ENCODE measurements around the gene SLC25A48. TPM values are rescaled to one million over a fixed set of nuclear protein-coding genes. Genes with fewer than 3 reads are reported as not detected.

Gene SLC25A48
- total and polyA plus RNA-seq, 7 experiments from 2014 or later: not detected

DNA sequence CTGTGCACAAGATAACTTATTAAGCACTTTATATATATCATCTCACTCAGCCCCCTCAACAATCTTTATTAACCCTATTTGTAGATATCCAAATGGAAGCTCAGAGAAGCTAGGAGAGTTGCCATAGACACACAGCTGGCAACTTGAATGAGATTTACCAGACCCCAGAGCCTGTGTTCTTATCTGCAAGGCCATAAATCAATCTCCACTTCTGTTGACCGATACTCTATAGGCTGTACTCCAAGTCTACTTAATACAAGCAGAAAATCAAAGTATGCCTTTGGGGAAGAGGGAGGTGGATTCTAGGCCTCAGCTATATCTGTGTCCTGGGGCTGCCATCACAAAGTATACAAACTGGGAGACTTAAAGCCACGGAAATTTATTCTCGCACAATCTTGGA lies 67.2 kb downstream of the SLC25A48 start:
- H3K4me1 ChIP-seq (ENCODE audit: control insufficient read depth in 2 of 2, insufficient read depth in 2 of 2, low read length in 2 of 2): no peaks in the 10 kb centered on the region
- no peak overlapping the region for H3K4me3 ChIP-seq (ENCODE audit: low read length)
- DNase-seq (no peak), ATAC-seq (no peak)
- peaks cover 0 to 2% (median 0%) of the 10 kb centered on the region in 11 donors for H3K9me3 Mint-ChIP-seq
- no peak overlapping the region for H3K27ac ChIP-seq (ENCODE audit: low read depth, low read length)
- H3K9me3 ChIP-seq (ENCODE audit: control insufficient read depth in 2 of 3, low read length in 3 of 3): no peaks in the 10 kb centered on the region
- POLR2A ChIA-PET: no interaction called here
- H3K4me3 Mint-ChIP-seq: no peak overlapping the region
- H3K36me3 ChIP-seq (ENCODE audit: control insufficient read depth in 2 of 3, insufficient read depth in 3 of 3, low read length in 3 of 3): no peaks in the 10 kb centered on the region
- no peaks in the 10 kb centered on the region for H3K36me3 Mint-ChIP-seq
- no peaks in the 10 kb centered on the region for H3K4me1 Mint-ChIP-seq
- intact Hi-C loops (cut with micrococcal nuclease): no loop called here
- no peak overlapping the region for H3K27ac Mint-ChIP-seq
- H3K27me3 ChIP-seq (ENCODE audit: control insufficient read depth in 2 of 2, insufficient read depth in 2 of 2, low read length in 2 of 2): no peaks in the 10 kb centered on the region
- CTCF ChIA-PET: no interaction called here
- H3K27me3 Mint-ChIP-seq: peaks cover 19 to 46% (median 38%) of the 10 kb centered on the region in 5 donors

DNA sequence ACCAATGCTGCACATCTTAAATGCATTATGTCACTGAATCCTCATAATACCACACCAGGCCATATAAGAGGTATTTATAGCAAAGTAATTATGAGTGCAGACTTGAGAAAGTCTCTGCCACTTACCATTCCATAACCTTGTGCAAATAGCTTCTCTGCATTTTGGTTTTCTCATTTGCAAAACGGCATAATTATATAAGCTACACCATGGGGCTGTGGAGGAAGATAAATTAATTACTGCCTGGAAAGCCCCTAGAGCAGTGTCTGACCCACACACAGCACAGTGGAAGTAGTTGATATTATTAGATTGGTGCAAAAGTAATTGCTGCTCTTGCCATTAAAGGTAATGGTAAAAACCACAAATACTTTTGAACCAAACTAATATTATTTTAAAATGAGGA lies 70.7 kb downstream of the SLC25A48 start:
- ChIA-PET CTCF (no interaction called here), POLR2A (no interaction called here)
- Histone ChIP-seq H3K27me3 (ENCODE audit: control insufficient read depth in 2 of 2, insufficient read depth in 2 of 2, low read length in 2 of 2) (no peaks in the 10 kb centered on the region), H3K9me3 (ENCODE audit: control insufficient read depth in 2 of 3, low read length in 3 of 3) (no peaks in the 10 kb centered on the region), H3K4me1 (ENCODE audit: control insufficient read depth in 2 of 2, insufficient read depth in 2 of 2, low read length in 2 of 2) (no peaks in the 10 kb centered on the region), H3K4me3 (ENCODE audit: low read length) (no peak overlapping the region), H3K36me3 (ENCODE audit: control insufficient read depth in 2 of 3, insufficient read depth in 3 of 3, low read length in 3 of 3) (no peaks in the 10 kb centered on the region), H3K27ac (ENCODE audit: low read depth, low read length) (no peak overlapping the region)
- no peak overlapping the region for H3K27ac Mint-ChIP-seq
- H3K4me1 Mint-ChIP-seq: no peaks in the 10 kb centered on the region
- ATAC-seq: no peak
- DNase-seq: no peak
- intact Hi-C loops (cut with micrococcal nuclease): no loop called here
- peaks cover 0 to 2% (median 0%) of the 10 kb centered on the region in 11 donors for H3K9me3 Mint-ChIP-seq
- peaks cover 14 to 47% (median 43%) of the 10 kb centered on the region in 5 donors for H3K27me3 Mint-ChIP-seq
- no peak overlapping the region for H3K4me3 Mint-ChIP-seq
- H3K36me3 Mint-ChIP-seq: no peaks in the 10 kb centered on the region

DNA sequence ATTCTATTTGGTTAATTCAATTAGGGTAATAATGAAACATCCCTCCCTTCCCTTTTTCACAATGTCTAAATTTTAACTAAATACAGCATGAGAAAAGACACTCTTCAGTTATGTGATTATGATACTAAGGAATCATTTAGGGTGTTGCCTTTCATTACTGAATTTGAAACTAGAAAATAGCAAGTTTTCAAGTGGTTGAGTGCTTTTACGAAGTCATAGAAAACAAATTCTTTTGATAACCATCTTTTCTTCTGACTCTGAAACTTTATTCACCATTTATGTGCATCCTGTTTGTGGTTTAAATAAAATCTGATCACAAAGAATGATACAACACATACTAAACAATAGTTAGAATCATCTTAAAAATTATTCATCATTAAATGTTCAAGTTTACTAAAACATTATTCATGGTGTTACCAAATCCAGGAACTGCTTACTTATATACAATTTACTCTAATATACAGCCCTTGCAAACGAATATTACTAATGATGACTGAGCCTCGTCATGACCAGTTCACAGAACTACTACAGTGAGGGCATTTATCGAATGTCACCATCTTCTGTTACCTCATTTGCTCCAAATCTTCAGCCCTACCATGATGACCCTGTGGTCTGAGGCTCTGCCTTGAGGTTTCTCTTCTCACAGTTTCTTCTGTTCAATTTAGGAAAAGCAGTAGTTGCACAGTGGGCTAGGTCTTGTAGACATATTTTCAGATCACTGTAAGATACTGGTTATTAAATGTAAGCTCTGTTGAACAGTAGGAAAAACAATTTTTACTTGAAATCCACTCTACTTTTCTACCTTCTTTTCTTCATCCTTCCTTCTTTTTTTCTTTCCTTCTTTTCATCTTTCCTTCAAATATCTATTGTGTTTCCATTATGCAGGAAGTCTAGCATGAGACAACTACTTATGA lies 79.5 kb downstream of the SLC25A48 start:
- peaks cover 0 to 10% of the 10 kb centered on the region in 2 donors for H3K4me1 ChIP-seq (ENCODE audit: control insufficient read depth in 2 of 2, insufficient read depth in 2 of 2, low read length in 2 of 2)
- ChIA-PET CTCF (no interaction called here), POLR2A (no interaction called here)
- no peak overlapping the region for H3K4me3 ChIP-seq (ENCODE audit: low read length)
- no peaks in the 10 kb centered on the region for H3K9me3 ChIP-seq (ENCODE audit: control insufficient read depth in 2 of 3, low read length in 3 of 3)
- intact Hi-C loops (cut with micrococcal nuclease): no loop called here
- Mint-ChIP-seq H3K27ac (no peak overlapping the region), H3K4me3 (no peak overlapping the region), H3K27me3 (peaks cover 38 to 55% (median 54%) of the 10 kb centered on the region in 5 donors), H3K36me3 (peaks cover 0 to 4% (median 0%) of the 10 kb centered on the region in 5 donors), H3K4me1 (peaks cover 0 to 3% (median 0%) of the 10 kb centered on the region in 7 donors), H3K9me3 (peaks cover 0 to 4% (median 0%) of the 10 kb centered on the region in 11 donors)
- H3K27ac ChIP-seq (ENCODE audit: low read depth, low read length): no peak overlapping the region
- ATAC-seq (peak; percentile 24), DNase-seq (no peak)
- H3K36me3 ChIP-seq (ENCODE audit: control insufficient read depth in 2 of 3, insufficient read depth in 3 of 3, low read length in 3 of 3): no peaks in the 10 kb centered on the region
- H3K27me3 ChIP-seq (ENCODE audit: control insufficient read depth in 2 of 2, insufficient read depth in 2 of 2, low read length in 2 of 2): no peaks in the 10 kb centered on the region

DNA sequence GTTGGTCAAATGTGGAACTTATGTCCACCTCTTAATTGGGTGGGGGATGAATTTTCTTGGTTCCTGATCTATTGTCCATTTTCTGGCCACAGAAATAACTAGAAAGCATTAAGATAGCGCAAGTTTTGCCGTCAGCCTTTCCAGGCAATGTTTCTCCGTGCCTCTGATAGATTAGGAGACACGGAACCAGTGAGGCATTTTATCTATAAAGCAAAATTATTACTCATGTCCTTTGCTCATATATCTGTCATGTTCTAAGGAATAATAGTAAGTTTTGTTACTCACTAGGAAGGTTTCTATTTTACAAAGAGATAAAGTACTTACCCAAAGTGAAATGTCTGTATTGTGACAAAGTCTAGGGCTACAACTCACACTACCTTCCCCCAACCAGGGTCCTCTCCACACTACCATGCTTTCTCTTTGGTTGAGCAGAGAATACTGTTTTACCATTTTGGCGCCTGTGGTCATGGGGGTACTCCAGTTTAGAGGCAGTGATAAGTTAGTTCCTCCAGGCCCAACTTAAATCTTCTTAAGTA lies 81.1 kb downstream of the SLC25A48 start:
- DNase-seq (no peak), ATAC-seq (no peak)
- Histone ChIP-seq H3K4me3 (ENCODE audit: low read length) (no peak overlapping the region), H3K27me3 (ENCODE audit: control insufficient read depth in 2 of 2, insufficient read depth in 2 of 2, low read length in 2 of 2) (no peaks in the 10 kb centered on the region), H3K4me1 (ENCODE audit: control insufficient read depth in 2 of 2, insufficient read depth in 2 of 2, low read length in 2 of 2) (peaks cover 0 to 10% of the 10 kb centered on the region in 2 donors), H3K9me3 (ENCODE audit: control insufficient read depth in 2 of 3, low read length in 3 of 3) (no peaks in the 10 kb centered on the region), H3K27ac (ENCODE audit: low read depth, low read length) (no peak overlapping the region), H3K36me3 (ENCODE audit: control insufficient read depth in 2 of 3, insufficient read depth in 3 of 3, low read length in 3 of 3) (no peaks in the 10 kb centered on the region)
- no peak overlapping the region for H3K27ac Mint-ChIP-seq
- no peak overlapping the region for H3K4me3 Mint-ChIP-seq
- peaks cover 0 to 3% (median 0%) of the 10 kb centered on the region in 7 donors for H3K4me1 Mint-ChIP-seq
- H3K27me3 Mint-ChIP-seq: peaks cover 36 to 43% (median 41%) of the 10 kb centered on the region in 5 donors
- POLR2A ChIA-PET: no interaction called here
- peaks cover 0 to 4% (median 0%) of the 10 kb centered on the region in 11 donors for H3K9me3 Mint-ChIP-seq
- CTCF ChIA-PET: no interaction called here
- intact Hi-C loops (cut with micrococcal nuclease): no loop called here
- H3K36me3 Mint-ChIP-seq: peaks cover 0 to 4% (median 0%) of the 10 kb centered on the region in 5 donors

DNA sequence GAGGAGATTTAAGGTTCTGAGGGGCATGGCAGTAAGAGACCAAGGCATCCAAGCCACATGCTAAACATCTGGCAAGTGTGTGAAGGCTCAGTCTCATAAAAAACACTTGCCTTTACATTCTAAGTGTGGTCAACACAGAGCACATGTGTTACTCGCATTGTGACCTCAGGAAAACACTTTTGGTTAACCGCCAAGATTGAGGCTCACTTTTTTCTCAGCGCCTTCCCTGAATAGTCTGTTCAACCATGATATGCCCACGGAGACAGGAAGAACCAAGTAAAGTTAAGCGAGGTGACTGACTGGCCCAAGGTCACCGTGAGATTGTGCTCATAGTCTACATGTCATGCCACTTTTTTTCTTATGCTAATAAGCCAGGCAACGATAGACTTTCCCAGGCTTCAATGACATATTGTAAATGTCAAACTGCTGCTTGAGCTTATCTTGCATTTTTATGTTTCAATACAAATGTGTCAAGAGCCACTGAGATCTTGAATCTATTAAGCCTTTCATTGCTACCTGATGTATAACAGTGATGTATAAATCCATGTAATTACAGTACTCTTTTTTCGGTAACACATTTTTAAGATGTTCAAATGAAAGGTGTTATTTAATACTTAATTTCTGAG lies 82.3 kb downstream of the SLC25A48 start:
- Histone ChIP-seq H3K36me3 (ENCODE audit: control insufficient read depth in 2 of 3, insufficient read depth in 3 of 3, low read length in 3 of 3) (no peaks in the 10 kb centered on the region), H3K4me1 (ENCODE audit: control insufficient read depth in 2 of 2, insufficient read depth in 2 of 2, low read length in 2 of 2) (peaks cover 0 to 10% of the 10 kb centered on the region in 2 donors), H3K27ac (ENCODE audit: low read depth, low read length) (no peak overlapping the region), H3K9me3 (ENCODE audit: control insufficient read depth in 2 of 3, low read length in 3 of 3) (no peaks in the 10 kb centered on the region), H3K27me3 (ENCODE audit: control insufficient read depth in 2 of 2, insufficient read depth in 2 of 2, low read length in 2 of 2) (no peaks in the 10 kb centered on the region), H3K4me3 (ENCODE audit: low read length) (no peak overlapping the region)
- ATAC-seq: peak; percentile 16
- DNase-seq: no peak
- POLR2A ChIA-PET: no interaction called here
- Mint-ChIP-seq H3K4me3 (no peak overlapping the region), H3K4me1 (peaks cover 0 to 3% (median 0%) of the 10 kb centered on the region in 7 donors), H3K9me3 (peaks cover 0 to 4% (median 0%) of the 10 kb centered on the region in 11 donors), H3K27me3 (peaks cover 32 to 38% (median 35%) of the 10 kb centered on the region in 5 donors), H3K27ac (no peak overlapping the region), H3K36me3 (peaks cover 0 to 4% (median 0%) of the 10 kb centered on the region in 5 donors)
- CTCF ChIA-PET: no interaction called here
- intact Hi-C loops (cut with micrococcal nuclease): no loop called here

DNA sequence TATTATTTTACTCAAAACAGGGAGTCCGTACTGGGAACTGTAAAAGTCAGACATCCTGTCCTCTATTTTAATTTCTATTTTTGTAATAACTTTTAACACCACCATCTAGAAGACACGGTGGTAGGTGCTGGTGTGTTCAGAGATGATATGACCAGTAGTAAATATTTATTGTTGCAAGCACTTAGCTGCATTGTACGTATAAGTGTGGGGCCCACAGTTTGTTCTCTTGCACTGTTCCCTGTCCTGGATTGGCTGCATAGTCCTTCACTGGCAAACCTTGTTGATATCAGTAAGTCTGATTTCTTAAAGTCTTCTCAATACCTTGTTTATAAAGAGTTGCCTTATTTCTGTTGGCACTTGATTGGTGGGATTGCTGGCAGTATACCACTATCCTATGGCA lies 85.7 kb downstream of the SLC25A48 start:
- POLR2A ChIA-PET: no interaction called here
- Mint-ChIP-seq H3K4me3 (no peak overlapping the region), H3K9me3 (peaks cover 0 to 4% (median 0%) of the 10 kb centered on the region in 11 donors), H3K4me1 (peaks cover 0 to 3% (median 0%) of the 10 kb centered on the region in 7 donors), H3K36me3 (peaks cover 0 to 4% (median 0%) of the 10 kb centered on the region in 5 donors), H3K27ac (no peak overlapping the region), H3K27me3 (peaks cover 23 to 45% (median 39%) of the 10 kb centered on the region in 5 donors)
- no peak overlapping the region for H3K4me3 ChIP-seq (ENCODE audit: low read length)
- CTCF ChIA-PET: no interaction called here
- peaks cover 0 to 4% of the 10 kb centered on the region in 2 donors for H3K27me3 ChIP-seq (ENCODE audit: control insufficient read depth in 2 of 2, insufficient read depth in 2 of 2, low read length in 2 of 2)
- peaks cover 0 to 10% of the 10 kb centered on the region in 2 donors for H3K4me1 ChIP-seq (ENCODE audit: control insufficient read depth in 2 of 2, insufficient read depth in 2 of 2, low read length in 2 of 2)
- no peaks in the 10 kb centered on the region for H3K9me3 ChIP-seq (ENCODE audit: control insufficient read depth in 2 of 3, low read length in 3 of 3)
- intact Hi-C loops (cut with micrococcal nuclease): no loop called here
- ATAC-seq (no peak), DNase-seq (no peak)
- no peaks in the 10 kb centered on the region for H3K36me3 ChIP-seq (ENCODE audit: control insufficient read depth in 2 of 3, insufficient read depth in 3 of 3, low read length in 3 of 3)
- H3K27ac ChIP-seq (ENCODE audit: low read depth, low read length): no peak overlapping the region
